GM20000 (cell line): ENCODE results near the gene BCAP29.

Experiments
- DNase-seq: peaks from one replicate; pipeline ENCODE4 v3.0.0; 2012; ENCODE audit warnings: low spot score
- TF ChIP-seq, protein P1 (sequence below): IDR thresholded peaks from 2 replicates; pipeline ENCODE4 v1.5.1; 2012; ENCODE audit warnings: mild to moderate bottlenecking, control low read depth; ENCODE audit errors: extremely low read depth, missing control alignments

BCAP29 gene

DNA sequence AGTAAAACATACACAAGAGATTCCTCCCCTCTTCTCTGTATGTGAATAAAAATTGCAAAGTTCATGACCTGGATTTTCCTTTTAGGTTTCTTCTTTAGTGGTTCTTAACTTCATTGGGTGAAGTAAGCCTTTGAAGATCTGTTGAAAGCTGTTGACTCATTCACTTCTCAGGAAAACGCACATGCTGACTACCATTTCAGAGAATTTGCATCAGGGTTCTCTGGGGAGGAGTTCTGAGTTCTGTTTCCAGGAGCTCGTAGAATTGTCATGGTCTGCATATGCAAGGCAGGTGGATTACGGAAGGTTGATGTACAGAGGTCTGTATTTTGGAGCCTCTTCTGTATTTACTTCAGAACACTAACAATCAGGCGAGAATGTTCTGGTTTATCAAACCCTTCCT is 79.6 kb downstream of the BCAP29 start:
- no peak for DNase-seq
- TF ChIP-seq, protein P1, sequence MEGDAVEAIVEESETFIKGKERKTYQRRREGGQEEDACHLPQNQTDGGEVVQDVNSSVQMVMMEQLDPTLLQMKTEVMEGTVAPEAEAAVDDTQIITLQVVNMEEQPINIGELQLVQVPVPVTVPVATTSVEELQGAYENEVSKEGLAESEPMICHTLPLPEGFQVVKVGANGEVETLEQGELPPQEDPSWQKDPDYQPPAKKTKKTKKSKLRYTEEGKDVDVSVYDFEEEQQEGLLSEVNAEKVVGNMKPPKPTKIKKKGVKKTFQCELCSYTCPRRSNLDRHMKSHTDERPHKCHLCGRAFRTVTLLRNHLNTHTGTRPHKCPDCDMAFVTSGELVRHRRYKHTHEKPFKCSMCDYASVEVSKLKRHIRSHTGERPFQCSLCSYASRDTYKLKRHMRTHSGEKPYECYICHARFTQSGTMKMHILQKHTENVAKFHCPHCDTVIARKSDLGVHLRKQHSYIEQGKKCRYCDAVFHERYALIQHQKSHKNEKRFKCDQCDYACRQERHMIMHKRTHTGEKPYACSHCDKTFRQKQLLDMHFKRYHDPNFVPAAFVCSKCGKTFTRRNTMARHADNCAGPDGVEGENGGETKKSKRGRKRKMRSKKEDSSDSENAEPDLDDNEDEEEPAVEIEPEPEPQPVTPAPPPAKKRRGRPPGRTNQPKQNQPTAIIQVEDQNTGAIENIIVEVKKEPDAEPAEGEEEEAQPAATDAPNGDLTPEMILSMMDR, result no peak

DNA sequence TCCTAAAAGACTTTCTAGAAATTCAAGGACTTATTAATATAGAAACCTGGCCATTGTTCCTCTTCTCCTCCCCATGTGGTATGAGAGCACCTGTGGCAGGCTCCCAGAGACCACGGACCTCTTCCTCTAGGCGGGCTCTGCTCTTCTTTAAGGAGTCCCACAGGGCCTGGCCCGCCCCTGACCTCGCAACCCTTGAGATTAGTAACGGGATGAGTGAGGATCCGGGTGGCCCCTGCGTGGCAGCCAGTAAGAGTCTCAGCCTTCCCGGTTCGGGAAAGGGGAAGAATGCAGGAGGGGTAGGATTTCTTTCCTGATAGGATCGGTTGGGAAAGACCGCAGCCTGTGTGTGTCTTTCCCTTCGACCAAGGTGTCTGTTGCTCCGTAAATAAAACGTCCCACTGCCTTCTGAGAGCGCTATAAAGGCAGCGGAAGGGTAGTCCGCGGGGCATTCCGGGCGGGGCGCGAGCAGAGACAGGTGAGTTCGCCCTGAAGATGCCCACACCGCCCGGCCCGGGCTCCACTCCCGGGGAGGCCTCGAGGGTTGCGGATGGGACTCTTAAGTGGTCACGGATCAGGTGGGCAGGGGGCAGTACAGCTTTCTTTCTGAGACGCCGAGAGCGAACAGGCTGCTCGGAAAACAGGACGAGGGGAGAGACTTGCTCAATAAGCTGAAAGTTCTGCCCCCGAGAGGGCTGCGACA is 80.5 kb downstream of the BCAP29 start, which contains the start of gene SLC26A4:
SLC26A4 (plus strand) TSS at position 448 of the 700 bp plus-strand sequence. CDS start 814 bp downstream, outside the sequence.
- peak; percentile 50 for DNase-seq
- TF ChIP-seq, protein P1, result no peak

DNA sequence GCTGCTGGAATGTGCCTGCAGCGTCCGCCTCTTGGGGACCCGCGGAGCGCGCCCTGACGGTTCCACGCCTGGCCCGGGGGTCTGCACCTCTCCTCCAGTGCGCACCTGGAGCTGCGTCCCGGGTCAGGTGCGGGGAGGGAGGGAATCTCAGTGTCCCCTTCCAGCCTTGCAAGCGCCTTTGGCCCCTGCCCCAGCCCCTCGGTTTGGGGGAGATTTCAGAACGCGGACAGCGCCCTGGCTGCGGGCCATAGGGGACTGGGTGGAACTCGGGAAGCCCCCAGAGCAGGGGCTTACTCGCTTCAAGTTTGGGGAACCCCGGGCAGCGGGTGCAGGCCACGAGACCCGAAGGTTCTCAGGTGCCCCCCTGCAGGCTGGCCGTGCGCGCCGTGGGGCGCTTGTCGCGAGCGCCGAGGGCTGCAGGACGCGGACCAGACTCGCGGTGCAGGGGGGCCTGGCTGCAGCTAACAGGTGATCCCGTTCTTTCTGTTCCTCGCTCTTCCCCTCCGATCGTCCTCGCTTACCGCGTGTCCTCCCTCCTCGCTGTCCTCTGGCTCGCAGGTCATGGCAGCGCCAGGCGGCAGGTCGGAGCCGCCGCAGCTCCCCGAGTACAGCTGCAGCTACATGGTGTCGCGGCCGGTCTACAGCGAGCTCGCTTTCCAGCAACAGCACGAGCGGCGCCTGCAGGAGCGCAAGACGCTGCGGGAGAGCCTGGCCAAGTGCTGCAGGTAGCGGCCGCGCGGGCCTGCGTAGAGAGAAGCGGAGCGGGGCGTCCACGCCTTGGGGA is 81.2 kb downstream of the BCAP29 start:
- DNase-seq, result peak; percentile 41

DNA sequence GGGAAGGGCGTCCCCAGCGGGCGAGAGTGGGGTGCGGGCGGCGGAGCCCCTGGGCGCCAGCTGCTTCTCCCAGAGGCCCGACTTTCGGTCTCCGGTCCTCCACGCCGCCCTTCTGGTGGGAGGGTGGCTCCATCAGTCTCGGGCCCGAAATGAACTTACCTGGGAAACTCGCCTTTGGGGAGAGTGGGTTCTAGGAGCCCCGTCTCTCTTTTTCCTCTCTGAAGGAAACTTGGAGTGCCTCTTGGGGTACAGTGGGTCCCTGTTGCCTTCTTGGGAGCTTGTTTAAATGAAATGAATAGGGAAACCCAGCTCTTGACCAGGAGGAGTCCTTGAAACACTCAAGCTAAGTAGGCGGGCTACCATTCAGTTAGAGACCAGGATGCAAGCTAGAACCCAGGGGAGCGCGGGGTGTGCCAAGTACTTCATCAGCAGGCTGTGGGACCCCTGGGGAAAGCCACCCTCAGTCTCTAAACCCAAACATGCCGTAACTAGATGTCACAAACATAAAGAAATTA is 81.9 kb downstream of the BCAP29 start:
- no peak for DNase-seq
- TF ChIP-seq, protein P1, result no peak

More for the DNA sequence above, 81.2 kb downstream of the BCAP29 start:
- TF ChIP-seq, protein P1, result peak; percentile 16

DNA sequence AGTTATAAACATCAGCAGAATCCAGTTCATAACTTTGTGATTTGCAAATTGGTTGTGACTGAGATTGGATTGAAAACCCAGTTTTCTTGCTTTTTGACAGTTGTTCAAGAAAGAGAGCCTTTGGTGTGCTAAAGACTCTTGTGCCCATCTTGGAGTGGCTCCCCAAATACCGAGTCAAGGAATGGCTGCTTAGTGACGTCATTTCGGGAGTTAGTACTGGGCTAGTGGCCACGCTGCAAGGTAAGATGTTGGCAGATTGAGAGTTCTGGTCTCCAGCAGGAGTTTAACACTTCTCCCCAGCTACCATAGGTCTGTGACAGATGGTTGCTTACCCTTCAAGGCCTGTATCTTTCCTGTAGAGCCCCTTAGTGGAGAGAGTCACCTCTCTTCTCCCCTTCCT is 83.2 kb downstream of the BCAP29 start:
- TF ChIP-seq, protein P1, result no peak
- no peak for DNase-seq

DNA sequence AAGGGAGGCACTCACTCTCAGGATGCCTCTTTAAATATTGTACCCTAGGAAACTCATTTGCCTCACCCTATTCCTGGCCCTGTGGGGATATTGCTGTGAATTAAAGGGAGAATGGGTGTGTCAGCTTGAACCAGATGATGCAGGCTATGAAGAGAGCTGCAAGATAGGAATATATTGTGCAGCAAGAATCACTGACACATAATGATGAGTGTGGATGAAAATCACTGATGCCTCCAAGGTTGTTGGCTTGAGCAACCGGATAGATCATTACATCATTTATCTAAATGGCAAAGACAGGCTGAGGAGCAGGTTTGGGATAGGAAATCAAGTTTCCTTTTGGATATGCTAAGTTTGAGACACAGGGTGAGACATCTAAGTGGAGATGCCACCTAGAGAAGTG is 86.7 kb downstream of the BCAP29 start:
- no peak for DNase-seq
- TF ChIP-seq, protein P1, result no peak

DNA sequence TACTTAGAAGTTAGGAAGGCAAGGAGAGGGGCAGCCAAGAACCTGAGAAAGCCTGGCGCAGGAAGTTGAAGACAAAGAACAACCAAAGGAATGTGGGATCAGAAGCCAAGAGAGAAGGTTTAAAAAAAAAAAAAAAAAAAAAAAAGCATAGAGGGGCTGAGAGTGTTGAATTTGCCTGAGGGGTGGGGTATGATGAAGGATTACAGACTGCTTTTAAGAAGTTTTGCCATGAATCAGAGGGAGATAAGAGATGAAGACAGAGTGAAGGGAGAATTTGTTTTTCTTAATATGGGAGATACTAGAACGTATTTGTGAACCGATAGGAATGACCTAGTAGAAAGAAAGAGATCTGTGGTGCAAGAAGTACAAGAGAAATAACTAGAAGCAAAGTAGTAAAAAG is 87.3 kb downstream of the BCAP29 start:
- TF ChIP-seq, protein P1, result no peak
- DNase-seq, result no peak
